ENCODE measurements around the gene BICC1. TPM values are rescaled to one million over a fixed set of nuclear protein-coding genes. Genes with fewer than 3 reads are reported as not detected.

The BICC1 gene
- total RNA-seq, 1 donor from 2014 or later: 0.12 TPM

GRCh38 chr10:58560068-58560467 is 47.4 kb downstream of the BICC1 start:
- no peak overlapping the region for H3K4me3 Mint-ChIP-seq (ENCODE audit: unreplicated experiment)
- TF ChIP-seq CTCF (IDR thresholded peaks at IDR 0.05; ENCODE audit: partially characterized antibody, unreplicated experiment): no peak
- no peak for DNase-seq
- peaks cover 3% of the 10 kb centered on the region for H3K4me1 Mint-ChIP-seq (ENCODE audit: low read depth, unreplicated experiment)
- H3K9me3 Mint-ChIP-seq (ENCODE audit: unreplicated experiment): no peaks in the 10 kb centered on the region
- no peaks in the 10 kb centered on the region for H3K27me3 Mint-ChIP-seq (ENCODE audit: unreplicated experiment)
- peaks cover 8% of the 10 kb centered on the region for H3K36me3 Mint-ChIP-seq (ENCODE audit: unreplicated experiment)
- H3K27ac Mint-ChIP-seq (ENCODE audit: unreplicated experiment): no peak overlapping the region

- no peak for TF ChIP-seq CTCF (IDR thresholded peaks at IDR 0.05; ENCODE audit: partially characterized antibody, unreplicated experiment)
- no peaks in the 10 kb centered on the region for H3K27me3 Mint-ChIP-seq (ENCODE audit: unreplicated experiment)
- no peak overlapping the region for H3K27ac Mint-ChIP-seq (ENCODE audit: unreplicated experiment)
- no peak for DNase-seq
- H3K36me3 Mint-ChIP-seq (ENCODE audit: unreplicated experiment): peaks cover 8% of the 10 kb centered on the region
- H3K9me3 Mint-ChIP-seq (ENCODE audit: unreplicated experiment): no peaks in the 10 kb centered on the region
- no peak overlapping the region for H3K4me3 Mint-ChIP-seq (ENCODE audit: unreplicated experiment)
- H3K4me1 Mint-ChIP-seq (ENCODE audit: low read depth, unreplicated experiment): peaks cover 5% of the 10 kb centered on the region
Measured at GRCh38 chr10:58565271-58565670, 52.6 kb downstream of the BICC1 start.

DNA sequence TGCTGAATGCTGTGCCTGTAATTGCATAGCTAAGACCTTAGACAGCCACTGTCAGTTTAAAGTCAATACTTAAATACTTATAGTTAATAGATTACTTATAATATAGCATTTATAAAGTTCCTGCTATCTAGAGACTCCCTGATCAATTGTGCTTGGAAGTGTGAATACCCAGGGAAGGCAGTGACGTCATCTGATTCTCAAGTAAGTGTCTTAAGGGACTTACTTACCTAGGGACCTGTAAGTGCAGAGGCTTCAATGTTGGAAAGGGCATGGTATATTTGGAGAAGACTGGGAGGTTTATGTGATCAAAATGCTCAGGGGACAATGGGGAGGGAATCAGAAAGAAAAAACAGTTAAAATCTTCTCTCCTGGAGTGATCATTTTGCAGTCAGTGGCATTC is 55.0 kb downstream of the BICC1 start:
- peaks cover 1% of the 10 kb centered on the region for H3K36me3 Mint-ChIP-seq (ENCODE audit: unreplicated experiment)
- H3K27me3 Mint-ChIP-seq (ENCODE audit: unreplicated experiment): no peaks in the 10 kb centered on the region
- H3K27ac Mint-ChIP-seq (ENCODE audit: unreplicated experiment): no peak overlapping the region
- no peak for TF ChIP-seq CTCF (IDR thresholded peaks at IDR 0.05; ENCODE audit: partially characterized antibody, unreplicated experiment)
- peaks cover 5% of the 10 kb centered on the region for H3K4me1 Mint-ChIP-seq (ENCODE audit: low read depth, unreplicated experiment)
- no peaks in the 10 kb centered on the region for H3K9me3 Mint-ChIP-seq (ENCODE audit: unreplicated experiment)
- no peak overlapping the region for H3K4me3 Mint-ChIP-seq (ENCODE audit: unreplicated experiment)
- DNase-seq: no peak

DNA sequence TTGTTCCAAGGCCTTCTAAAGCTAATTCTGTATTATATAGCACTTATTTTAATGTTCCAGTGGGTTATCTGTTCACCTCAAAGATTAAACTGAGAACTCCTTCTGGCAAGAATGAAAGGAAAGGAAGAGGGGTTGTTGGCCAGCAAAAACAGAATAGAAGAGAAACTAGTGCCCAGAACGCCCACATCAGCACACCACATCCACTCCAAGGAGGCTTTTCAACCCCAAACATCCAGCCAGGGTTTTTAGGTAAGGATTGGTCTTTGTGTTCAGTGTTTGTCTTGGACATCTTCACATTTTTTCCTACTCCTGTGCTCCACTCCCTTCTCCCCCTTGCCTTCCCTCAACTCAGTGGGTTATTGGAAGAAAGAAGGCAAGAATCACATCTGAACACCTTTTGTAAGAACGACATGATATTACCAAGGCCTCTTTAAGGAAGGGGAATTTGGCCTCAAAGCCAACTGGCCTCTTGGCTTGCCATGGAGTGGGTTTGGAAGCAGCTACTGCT is 55.8 kb downstream of the BICC1 start:
- no peak for TF ChIP-seq CTCF (IDR thresholded peaks at IDR 0.05; ENCODE audit: partially characterized antibody, unreplicated experiment)
- H3K4me1 Mint-ChIP-seq (ENCODE audit: low read depth, unreplicated experiment): peaks cover 5% of the 10 kb centered on the region
- no peaks in the 10 kb centered on the region for H3K9me3 Mint-ChIP-seq (ENCODE audit: unreplicated experiment)
- H3K4me3 Mint-ChIP-seq (ENCODE audit: unreplicated experiment): no peak overlapping the region
- no peak for DNase-seq
- H3K27me3 Mint-ChIP-seq (ENCODE audit: unreplicated experiment): no peaks in the 10 kb centered on the region
- H3K36me3 Mint-ChIP-seq (ENCODE audit: unreplicated experiment): no peaks in the 10 kb centered on the region
- H3K27ac Mint-ChIP-seq (ENCODE audit: unreplicated experiment): no peak overlapping the region

DNA sequence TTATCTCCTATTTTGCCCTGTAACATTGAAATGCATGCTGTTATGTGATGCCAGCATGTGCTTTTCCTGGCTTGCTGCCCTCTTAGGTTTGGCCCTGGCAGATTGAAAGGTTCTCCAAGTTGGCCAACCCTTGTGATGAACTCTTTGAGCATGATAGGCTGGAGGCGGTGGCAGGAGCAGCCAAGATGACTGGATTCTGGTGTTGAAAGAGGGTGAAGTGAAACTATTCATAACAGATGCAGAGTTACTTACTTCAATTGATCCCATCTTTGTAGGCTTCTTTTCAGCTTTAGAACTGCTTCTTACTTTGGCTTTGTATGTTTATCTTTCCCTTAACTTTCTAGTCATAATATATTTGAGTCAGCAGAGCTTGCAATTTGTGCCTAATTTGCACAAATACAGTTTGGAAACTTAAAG is 57.6 kb downstream of the BICC1 start:
- no peak for TF ChIP-seq CTCF (IDR thresholded peaks at IDR 0.05; ENCODE audit: partially characterized antibody, unreplicated experiment)
- H3K36me3 Mint-ChIP-seq (ENCODE audit: unreplicated experiment): no peaks in the 10 kb centered on the region
- no peaks in the 10 kb centered on the region for H3K27me3 Mint-ChIP-seq (ENCODE audit: unreplicated experiment)
- DNase-seq: no peak
- no peaks in the 10 kb centered on the region for H3K9me3 Mint-ChIP-seq (ENCODE audit: unreplicated experiment)
- no peak overlapping the region for H3K4me3 Mint-ChIP-seq (ENCODE audit: unreplicated experiment)
- H3K4me1 Mint-ChIP-seq (ENCODE audit: low read depth, unreplicated experiment): peaks cover 2% of the 10 kb centered on the region
- H3K27ac Mint-ChIP-seq (ENCODE audit: unreplicated experiment): no peak overlapping the region

Data from glutamatergic neuron (in vitro differentiated cells).